PC-9 (cell line): ENCODE data around the gene FAM168A. TPM values are rescaled to one million over a fixed set of nuclear protein-coding genes. Genes with fewer than 3 reads are reported as not detected.
"Not testable (repeated sequence)": the region's sequence is repeated elsewhere in the genome, so short reads cannot be mapped to it uniquely, and the experiment has no call there.

Experiments used
- BruUV-seq: library from RNA; stranded (reverse); fragments of 400-500 nt; replicated peaks from 2 replicates; lab custom pipeline; 2021; lab: Mats Ljungman, UMichigan
- CTCF ChIA-PET: fragments of 300-600 bp; sonication (Branson Sonifier 250); formaldehyde crosslinking; loops from one replicate; lab custom pipeline; 2022; ENCODE audit warnings: antibody characterized with exemption; lab: Charles Lee
- POLR2A ChIA-PET: fragments of 300-600 bp; sonication (Branson Sonifier 250); formaldehyde crosslinking; loops from one replicate; lab custom pipeline; 2022; ENCODE audit warnings: antibody characterized with exemption; ENCODE audit not compliant: unreplicated experiment; lab: Charles Lee
- DNase-seq, 2 experiments: peaks; one replicate each; pipeline versions ENCODE4 v3.0.0 to v3.0.0-alpha.2; 2015 to 2022; ENCODE audit warnings: mixed read lengths in 1 of 2
- H2AFZ ChIP-seq: fragments of 200-600 bp; sonication (generic); 2 replicates; pipeline ENCODE4 v1.8.1; 2017; ENCODE audit warnings: antibody characterized with exemption
- H3F3A ChIP-seq: fragments of 200-600 bp; sonication (generic); 2 replicates; pipeline ENCODE4 v1.8.1; 2017; ENCODE audit warnings: antibody characterized with exemption, mild to moderate bottlenecking, low read depth; ENCODE audit not compliant: insufficient read depth
- H3K27ac ChIP-seq: fragments of 200-600 bp; sonication (generic); 2 replicates; pipeline ENCODE4 v1.6.1; 2016; ENCODE audit warnings: mixed run types
- H3K27me3 ChIP-seq: fragments of 200-600 bp; sonication (generic); 2 replicates; pipeline ENCODE4 v1.6.1; 2016; ENCODE audit warnings: low read depth, mixed run types; ENCODE audit not compliant: insufficient read depth
- H3K36me3 ChIP-seq: fragments of 200-600 bp; sonication (generic); 2 replicates; pipeline ENCODE4 v1.6.1; 2016; ENCODE audit warnings: low read depth, mixed run types
- H3K4me1 ChIP-seq: fragments of 200-600 bp; sonication (generic); replicated peaks from 2 replicates; pipeline ENCODE4 v1.6.1; 2016; ENCODE audit warnings: mixed run types; ENCODE audit not compliant: insufficient read depth
- H3K4me2 ChIP-seq: fragments of 200-600 bp; sonication (generic); 2 replicates; pipeline ENCODE4 v1.6.1; 2017; ENCODE audit warnings: mixed run types
- H3K4me3 ChIP-seq: fragments of 200-600 bp; sonication (generic); 2 replicates; pipeline ENCODE4 v1.6.1; 2016; ENCODE audit warnings: mixed run types
- H3K79me2 ChIP-seq: fragments of 200-600 bp; sonication (generic); 2 replicates; pipeline ENCODE4 v1.6.1; 2017; ENCODE audit warnings: low read depth, mixed run types
- H3K9me2 ChIP-seq: fragments of 200-600 bp; sonication (generic); 2 replicates; pipeline ENCODE4 v1.8.1; 2017; ENCODE audit warnings: mild to moderate bottlenecking; ENCODE audit not compliant: insufficient read depth
- H3K9me3 ChIP-seq: fragments of 200-600 bp; sonication (generic); 2 replicates; pipeline ENCODE4 v1.8.1; 2016; ENCODE audit warnings: low read depth; ENCODE audit not compliant: insufficient read depth
- H4K20me1 ChIP-seq: fragments of 200-600 bp; sonication (generic); 2 replicates; pipeline ENCODE4 v1.8.1; 2017; ENCODE audit not compliant: insufficient read depth
- EZH2 ChIP-seq: fragments of 200-600 bp; sonication (generic); IDR thresholded peaks from 2 replicates; pipeline ENCODE4 v1.8.0; 2017; ENCODE audit warnings: antibody characterized with exemption, low read depth
- intact Hi-C: fragments of 100-400 bp; cut with micrococcal nuclease; formaldehyde crosslinking; loops from one replicate; pipeline ENCODE4 v1.10.0; 2022; ENCODE audit not compliant: unreplicated experiment
- total RNA-seq: library from RNA; stranded (reverse); gene quantifications from 2 replicates; pipeline ENCODE4 v1.2.3, GENCODE V29; 2021
- TF ChIP-seq, protein P1 (sequence below): fragments of 200-600 bp; sonication (generic); conservative IDR thresholded peaks from 2 replicates; pipeline ENCODE4 v1.6.1; 2017; ENCODE audit warnings: mixed run types, antibody characterized with exemption, mild to moderate bottlenecking, moderate library complexity

Gene FAM168A
- total RNA-seq, 1 experiment from 2014 or later: 51.2 TPM

DNA sequence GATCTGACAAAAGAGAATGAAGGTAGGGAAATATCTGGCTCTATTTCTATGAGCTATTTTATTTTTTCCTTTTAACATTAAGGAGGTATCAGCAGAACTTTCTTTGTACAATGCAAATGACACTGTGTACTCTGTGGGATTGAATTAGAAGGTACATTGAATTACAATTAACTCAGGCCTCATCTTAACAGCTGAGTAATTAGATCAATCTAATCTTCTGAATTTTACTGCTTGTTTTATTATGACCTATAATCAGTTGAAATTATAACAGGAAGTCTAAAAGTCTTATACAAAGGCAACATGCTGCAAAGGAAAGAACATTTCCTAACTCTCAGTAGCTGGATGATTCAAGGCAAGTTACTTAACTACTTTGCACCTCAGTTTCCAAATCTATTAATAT is 151.9 kb downstream of the FAM168A start:
- Histone ChIP-seq H3K9me2 (no peaks in the 10 kb centered on the region), H3F3A (no peaks in the 10 kb centered on the region), H3K79me2 (no peaks in the 10 kb centered on the region), H4K20me1 (no peaks in the 10 kb centered on the region), H2AFZ (no peak overlapping the region), H3K27ac (no peak overlapping the region), H3K4me1 (no peaks in the 10 kb centered on the region), H3K9me3 (no peaks in the 10 kb centered on the region), H3K27me3 (no peaks in the 10 kb centered on the region), H3K4me3 (no peak overlapping the region), H3K36me3 (no peaks in the 10 kb centered on the region), H3K4me2 (no peak overlapping the region)
- TF ChIP-seq, protein P1, sequence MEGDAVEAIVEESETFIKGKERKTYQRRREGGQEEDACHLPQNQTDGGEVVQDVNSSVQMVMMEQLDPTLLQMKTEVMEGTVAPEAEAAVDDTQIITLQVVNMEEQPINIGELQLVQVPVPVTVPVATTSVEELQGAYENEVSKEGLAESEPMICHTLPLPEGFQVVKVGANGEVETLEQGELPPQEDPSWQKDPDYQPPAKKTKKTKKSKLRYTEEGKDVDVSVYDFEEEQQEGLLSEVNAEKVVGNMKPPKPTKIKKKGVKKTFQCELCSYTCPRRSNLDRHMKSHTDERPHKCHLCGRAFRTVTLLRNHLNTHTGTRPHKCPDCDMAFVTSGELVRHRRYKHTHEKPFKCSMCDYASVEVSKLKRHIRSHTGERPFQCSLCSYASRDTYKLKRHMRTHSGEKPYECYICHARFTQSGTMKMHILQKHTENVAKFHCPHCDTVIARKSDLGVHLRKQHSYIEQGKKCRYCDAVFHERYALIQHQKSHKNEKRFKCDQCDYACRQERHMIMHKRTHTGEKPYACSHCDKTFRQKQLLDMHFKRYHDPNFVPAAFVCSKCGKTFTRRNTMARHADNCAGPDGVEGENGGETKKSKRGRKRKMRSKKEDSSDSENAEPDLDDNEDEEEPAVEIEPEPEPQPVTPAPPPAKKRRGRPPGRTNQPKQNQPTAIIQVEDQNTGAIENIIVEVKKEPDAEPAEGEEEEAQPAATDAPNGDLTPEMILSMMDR: no peak
- no peak for TF ChIP-seq EZH2
- POLR2A ChIA-PET: interaction anchor here (1.1 kb wide), 1 partner anchor 124 kb away, joined by 3 read pairs; no protein-coding TSS in a partner anchor
- no TSS peak for BruUV-seq
- DNase-seq: no peak
- CTCF ChIA-PET: no interaction called here
- intact Hi-C loops: no loop called here

DNA sequence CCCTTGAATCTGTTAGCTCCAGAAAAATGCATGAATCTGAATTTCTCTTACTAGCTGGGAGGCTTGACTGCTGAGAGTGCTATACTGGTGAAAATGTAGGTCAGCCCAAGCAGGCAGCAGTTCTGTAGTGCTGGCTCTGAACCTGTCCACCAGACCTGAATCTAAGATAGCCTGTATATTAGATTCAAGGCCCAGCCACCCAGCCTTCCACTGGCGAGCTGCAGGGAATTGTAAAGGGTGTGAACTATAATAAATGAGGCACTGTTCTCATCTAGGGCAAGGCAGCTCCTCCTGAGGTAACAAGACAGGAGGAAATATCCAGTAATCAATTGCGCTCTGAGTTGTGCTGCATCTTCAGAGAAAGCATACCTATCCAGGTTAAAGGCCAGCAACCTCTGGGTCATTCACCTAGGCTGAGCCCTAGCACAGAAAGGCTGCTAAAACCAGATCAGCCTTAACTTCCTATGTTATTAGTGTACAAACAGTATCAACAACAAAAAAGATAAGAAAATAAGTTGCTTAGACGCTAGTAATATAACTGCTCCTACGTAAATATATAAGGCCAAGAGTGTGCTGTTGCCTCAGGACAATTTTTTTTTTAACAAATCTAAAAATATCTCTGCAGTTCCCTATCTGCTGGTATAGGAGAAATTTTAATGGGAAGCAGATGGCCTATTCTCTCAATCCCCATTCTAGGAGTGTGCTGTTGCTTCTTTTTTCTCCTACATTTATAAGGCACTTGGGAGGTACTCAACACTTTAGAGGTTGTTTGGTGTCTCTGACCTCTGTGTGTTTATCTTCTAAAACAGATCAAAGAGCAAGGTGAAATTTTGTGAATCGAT is 158.7 kb downstream of the FAM168A start:
- no peak overlapping the region for H2AFZ ChIP-seq
- no peak overlapping the region for H3K27ac ChIP-seq
- DNase-seq: no peak
- no TSS peak for BruUV-seq
- no peaks in the 10 kb centered on the region for H3K9me3 ChIP-seq
- H3K9me2 ChIP-seq: no peaks in the 10 kb centered on the region
- no peaks in the 10 kb centered on the region for H3K36me3 ChIP-seq
- no peak overlapping the region for H3K4me2 ChIP-seq
- H3K4me1 ChIP-seq: no peaks in the 10 kb centered on the region
- no peak for TF ChIP-seq EZH2
- TF ChIP-seq, protein P1: no peak
- H4K20me1 ChIP-seq: no peaks in the 10 kb centered on the region
- H3K4me3 ChIP-seq: no peak overlapping the region
- ChIA-PET POLR2A (interaction anchor here (0.6 to 0.7 kb wide), 2 partner anchors 156 to 322 kb away, joined by 8 to 21 read pairs; partner anchors contain the start of gene RAB6A), CTCF (interaction anchor here (0.6 kb wide), 1 partner anchor 39 kb away, joined by 10 read pairs; no protein-coding TSS in a partner anchor)
- H3F3A ChIP-seq: no peaks in the 10 kb centered on the region
- intact Hi-C loops: no loop called here
- H3K27me3 ChIP-seq: no peaks in the 10 kb centered on the region
- H3K79me2 ChIP-seq: no peaks in the 10 kb centered on the region

DNA sequence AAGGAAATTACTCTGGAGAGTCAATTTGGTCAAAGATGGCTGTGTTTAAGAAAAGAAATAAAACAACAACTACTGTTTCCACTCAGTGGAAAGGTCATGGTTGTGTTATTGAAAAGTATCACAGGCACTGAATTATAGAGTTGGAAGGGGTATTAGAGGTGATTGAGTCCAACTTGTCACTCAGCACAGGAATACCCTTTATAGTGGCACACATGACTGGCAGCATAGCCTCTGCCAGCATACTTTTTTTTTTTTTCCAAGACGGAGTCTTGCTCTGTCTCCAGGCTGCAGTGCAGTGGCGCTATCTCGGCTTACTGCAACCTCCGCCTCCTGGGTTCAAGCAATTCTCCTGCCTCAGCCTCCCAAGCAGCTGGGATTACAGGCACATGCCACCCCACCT is 161.1 kb downstream of the FAM168A start:
- POLR2A ChIA-PET, BruUV-seq, H2AFZ ChIP-seq, H3F3A ChIP-seq, H4K20me1 ChIP-seq, H3K79me2 ChIP-seq, intact Hi-C loops, H3K36me3 ChIP-seq, DNase-seq, H3K9me2 ChIP-seq, H3K27ac ChIP-seq, H3K4me2 ChIP-seq, H3K4me1 ChIP-seq, H3K27me3 ChIP-seq, H3K9me3 ChIP-seq, CTCF ChIA-PET, H3K4me3 ChIP-seq: not testable (repeated sequence)
